Left ventricle myocardium inferior (tissue), 1 donor: Measurements from ENCODE around the gene SLC46A3. TPM values are rescaled to one million over a fixed set of nuclear protein-coding genes. Genes with fewer than 3 reads are reported as not detected.

Experiments
- DNase-seq: peaks from one replicate; pipeline ENCODE4 v3.0.0-alpha.2; 2020
- H3K27ac ChIP-seq: fragments of 200-600 bp; replicated peaks from 2 replicates; pipeline ENCODE4 v1.8.0; 2021
- H3K27me3 ChIP-seq: fragments of 200-600 bp; 2 replicates; pipeline ENCODE4 v1.8.0; 2021; ENCODE audit warnings: low read depth
- H3K36me3 ChIP-seq: fragments of 200-600 bp; 2 replicates; pipeline ENCODE4 v1.8.0; 2021
- H3K4me1 ChIP-seq: fragments of 200-600 bp; 2 replicates; pipeline ENCODE4 v1.8.0; 2021
- H3K4me3 ChIP-seq: fragments of 200-600 bp; 2 replicates; pipeline ENCODE4 v1.8.0; 2021; ENCODE audit warnings: mild to moderate bottlenecking, moderate library complexity
- H3K9me3 ChIP-seq: fragments of 200-600 bp; replicated peaks from 2 replicates; pipeline ENCODE4 v1.8.0; 2021
- intact Hi-C: fragments of 100-400 bp; cut with micrococcal nuclease; formaldehyde crosslinking; loops from one replicate; pipeline ENCODE4 v1.11.0; 2022
- total RNA-seq: library from RNA; stranded (reverse); fragmentation: NEBNext Ultra II Directional; extraction: Animal tissue kit (Norgen Biotek cat#: 25700); gene quantifications from one replicate; pipeline ENCODE4 v1.2.1, GENCODE V29; 2021
- TF ChIP-seq, protein P1 (sequence below): fragments of 200-600 bp; IDR thresholded peaks from 2 replicates; pipeline ENCODE4 v1.8.0; 2021; ENCODE audit warnings: antibody characterized with exemption, mild to moderate bottlenecking, borderline replicate concordance
- donor health status: DM: no; HTN: yes; CAD: no; lungs with severe emphysema.

Gene SLC46A3
- total RNA-seq, 1 donor from 2014 or later = 16.7 TPM

GRCh38 chr13:28659621-28659970 lies 59.2 kb downstream of the SLC46A3 start:
- Histone ChIP-seq H3K9me3 (no peaks in the 10 kb centered on the region), H3K27me3 (no peaks in the 10 kb centered on the region), H3K4me3 (peak overlapping the region; percentile 93), H3K27ac (peak overlapping the region; percentile 96), H3K4me1 (peaks cover 67% of the 10 kb centered on the region), H3K36me3 (peaks cover 30% of the 10 kb centered on the region)
- TF ChIP-seq, protein P1, sequence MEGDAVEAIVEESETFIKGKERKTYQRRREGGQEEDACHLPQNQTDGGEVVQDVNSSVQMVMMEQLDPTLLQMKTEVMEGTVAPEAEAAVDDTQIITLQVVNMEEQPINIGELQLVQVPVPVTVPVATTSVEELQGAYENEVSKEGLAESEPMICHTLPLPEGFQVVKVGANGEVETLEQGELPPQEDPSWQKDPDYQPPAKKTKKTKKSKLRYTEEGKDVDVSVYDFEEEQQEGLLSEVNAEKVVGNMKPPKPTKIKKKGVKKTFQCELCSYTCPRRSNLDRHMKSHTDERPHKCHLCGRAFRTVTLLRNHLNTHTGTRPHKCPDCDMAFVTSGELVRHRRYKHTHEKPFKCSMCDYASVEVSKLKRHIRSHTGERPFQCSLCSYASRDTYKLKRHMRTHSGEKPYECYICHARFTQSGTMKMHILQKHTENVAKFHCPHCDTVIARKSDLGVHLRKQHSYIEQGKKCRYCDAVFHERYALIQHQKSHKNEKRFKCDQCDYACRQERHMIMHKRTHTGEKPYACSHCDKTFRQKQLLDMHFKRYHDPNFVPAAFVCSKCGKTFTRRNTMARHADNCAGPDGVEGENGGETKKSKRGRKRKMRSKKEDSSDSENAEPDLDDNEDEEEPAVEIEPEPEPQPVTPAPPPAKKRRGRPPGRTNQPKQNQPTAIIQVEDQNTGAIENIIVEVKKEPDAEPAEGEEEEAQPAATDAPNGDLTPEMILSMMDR = no peak
- intact Hi-C loops = no loop called here
- DNase-seq = no peak

DNA sequence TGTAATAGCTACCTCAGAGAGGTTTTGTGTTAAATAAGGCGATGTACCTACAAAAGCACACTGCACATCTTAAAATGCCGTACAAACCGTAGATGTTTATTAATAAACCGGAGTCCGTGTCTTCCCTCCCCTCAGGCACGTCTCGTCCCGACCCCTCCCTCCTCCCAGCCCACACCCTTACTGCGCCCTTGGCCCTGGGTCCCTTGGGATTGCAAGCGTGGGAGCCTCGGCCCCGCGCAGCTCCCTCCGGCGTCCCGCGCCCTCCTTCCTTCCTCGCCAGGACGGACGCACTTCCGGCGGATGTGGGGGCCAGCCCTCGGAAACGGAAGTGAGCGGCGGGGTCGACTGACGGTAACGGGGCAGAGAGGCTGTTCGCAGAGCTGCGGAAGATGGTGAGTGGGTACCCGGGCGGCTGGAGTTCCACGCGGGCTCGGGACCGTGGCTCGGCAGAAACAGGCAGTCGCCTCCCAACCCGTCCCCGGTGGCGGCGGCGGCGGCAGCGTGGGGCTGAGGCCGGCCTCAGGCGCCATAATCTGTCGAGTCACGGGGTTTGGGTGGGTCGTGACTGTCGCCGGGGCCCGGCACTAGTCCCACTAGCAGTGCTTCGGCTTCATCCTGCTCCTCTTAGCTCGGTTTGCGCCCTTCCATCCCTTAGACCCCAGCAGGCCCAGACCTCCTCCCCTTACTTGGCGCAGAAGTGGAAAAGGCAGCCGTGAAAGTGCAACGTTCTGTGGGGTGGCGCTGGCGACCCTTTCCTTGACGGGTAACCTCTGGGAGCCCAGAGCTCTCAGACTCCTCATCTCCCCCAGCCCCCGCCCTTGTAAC lies 59.8 kb downstream of the SLC46A3 start, which contains the start of gene POMP:
Gene POMP (plus strand): TSS at position 335 of the 825 bp plus-strand sequence. CDS start 55 bp downstream, at position 390.
- Histone ChIP-seq H3K4me1 (peaks cover 69% of the 10 kb centered on the region), H3K4me3 (peak within 1 kb of the TSS; percentile 93), H3K27ac (peak within 1 kb of the TSS; percentile 96), H3K36me3 (peaks cover 24% of the 10 kb centered on the region), H3K9me3 (no peaks in the 10 kb centered on the region), H3K27me3 (no peaks in the 10 kb centered on the region)
- peak; percentile 95 for DNase-seq
- TF ChIP-seq, protein P1 = no peak
- intact Hi-C loops = no loop called here

GRCh38 chr13:28658539-28658795 lies 60.3 kb downstream of the SLC46A3 start:
- no peak for DNase-seq
- Histone ChIP-seq H3K9me3 (no peaks in the 10 kb centered on the region), H3K4me3 (peak overlapping the region; percentile 93), H3K36me3 (peaks cover 19% of the 10 kb centered on the region), H3K27ac (peak overlapping the region; percentile 96), H3K4me1 (peaks cover 74% of the 10 kb centered on the region), H3K27me3 (no peaks in the 10 kb centered on the region)
- TF ChIP-seq, protein P1 = no peak
- intact Hi-C loops = no loop called here

GRCh38 chr13:28657784-28658538 lies 60.8 kb downstream of the SLC46A3 start:
- Histone ChIP-seq H3K36me3 (peaks cover 14% of the 10 kb centered on the region), H3K4me1 (peaks cover 78% of the 10 kb centered on the region), H3K9me3 (no peaks in the 10 kb centered on the region), H3K27me3 (no peaks in the 10 kb centered on the region), H3K4me3 (peak overlapping the region; percentile 93), H3K27ac (peak overlapping the region; percentile 96)
- DNase-seq = no peak
- intact Hi-C loops = no loop called here
- TF ChIP-seq, protein P1 = peak; percentile 33

- Histone ChIP-seq H3K36me3 (peaks cover under 1% of the 10 kb centered on the region), H3K4me1 (peaks cover 63% of the 10 kb centered on the region), H3K9me3 (no peaks in the 10 kb centered on the region), H3K27me3 (no peaks in the 10 kb centered on the region), H3K4me3 (no peak overlapping the region), H3K27ac (peak overlapping the region; percentile 96)
- TF ChIP-seq, protein P1 = no peak
- DNase-seq = no peak
- intact Hi-C loops = no loop called here
Observed at GRCh38 chr13:28655561-28655960, 63.2 kb downstream of the SLC46A3 start.
